ENCODE measurements around the gene GNPDA1. TPM values are rescaled to one million over a fixed set of nuclear protein-coding genes. Genes with fewer than 3 reads are reported as not detected.

GNPDA1 gene
- 18.0 to 32.6 TPM (median 19.1 TPM) in 3 replicates for polyA plus RNA-seq
- 22.2 TPM for polyA plus RNA-seq (2011; ENCODE audit: low read depth)
- polyA plus RNA-seq (2011; cell fraction: cytosol; rRNA removed), result 31.8 and 35.9 TPM in 2 replicates
- 27.2 and 41.9 TPM in 2 replicates for polyA plus RNA-seq (2011; cell fraction: nucleus; rRNA removed)
- 35.0 and 63.9 TPM in 2 replicates for polyA plus RNA-seq (2012; ENCODE audit: low replicate concordance)
- 21.7 to 29.5 TPM (median 28.5 TPM) in 3 replicates for polyA minus RNA-seq
- polyA minus RNA-seq (2011; cell fraction: cytosol; rRNA and poly(A)+ RNA removed), result 12.1 TPM
- 9.6 and 9.8 TPM in 2 replicates for polyA minus RNA-seq (2011; cell fraction: nucleus; rRNA and poly(A)+ RNA removed)

DNA sequence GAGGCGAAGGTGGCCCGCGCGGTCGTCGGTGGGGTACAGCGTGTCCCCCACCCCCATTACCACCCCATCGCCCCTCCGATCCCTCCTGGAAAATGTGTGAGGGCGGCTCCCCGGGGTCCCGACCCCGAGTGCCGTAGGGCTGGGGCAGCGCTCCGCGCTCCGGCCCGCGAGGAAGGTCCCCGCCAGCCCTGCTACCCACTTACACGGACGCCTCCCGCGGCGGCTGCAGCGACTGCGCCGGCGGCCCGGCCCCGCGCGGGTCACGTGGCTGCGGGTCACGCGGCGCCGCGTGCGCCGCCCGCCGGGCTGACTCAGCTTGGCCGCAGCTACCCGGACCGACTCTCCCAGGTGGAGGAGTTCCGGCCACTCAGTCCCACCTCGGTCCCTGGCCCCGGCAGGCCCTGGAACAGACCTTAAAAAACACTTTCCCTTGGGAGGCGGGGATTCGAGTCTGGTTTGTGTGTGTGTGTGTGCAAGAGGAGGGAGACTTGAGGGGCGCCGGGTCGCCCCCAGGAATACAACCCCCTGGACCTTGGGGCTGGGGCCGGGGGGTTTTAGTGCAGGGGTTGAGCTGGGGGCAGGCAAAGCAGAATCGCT, at the start of gene GNPDA1:
Gene GNPDA1, minus strand, starts transcription at position 236 of the 597 bp plus-strand sequence. CDS start 992 bp downstream, outside the sequence.
- no peak for FAIRE-seq
- TF ChIP-seq, protein P1, sequence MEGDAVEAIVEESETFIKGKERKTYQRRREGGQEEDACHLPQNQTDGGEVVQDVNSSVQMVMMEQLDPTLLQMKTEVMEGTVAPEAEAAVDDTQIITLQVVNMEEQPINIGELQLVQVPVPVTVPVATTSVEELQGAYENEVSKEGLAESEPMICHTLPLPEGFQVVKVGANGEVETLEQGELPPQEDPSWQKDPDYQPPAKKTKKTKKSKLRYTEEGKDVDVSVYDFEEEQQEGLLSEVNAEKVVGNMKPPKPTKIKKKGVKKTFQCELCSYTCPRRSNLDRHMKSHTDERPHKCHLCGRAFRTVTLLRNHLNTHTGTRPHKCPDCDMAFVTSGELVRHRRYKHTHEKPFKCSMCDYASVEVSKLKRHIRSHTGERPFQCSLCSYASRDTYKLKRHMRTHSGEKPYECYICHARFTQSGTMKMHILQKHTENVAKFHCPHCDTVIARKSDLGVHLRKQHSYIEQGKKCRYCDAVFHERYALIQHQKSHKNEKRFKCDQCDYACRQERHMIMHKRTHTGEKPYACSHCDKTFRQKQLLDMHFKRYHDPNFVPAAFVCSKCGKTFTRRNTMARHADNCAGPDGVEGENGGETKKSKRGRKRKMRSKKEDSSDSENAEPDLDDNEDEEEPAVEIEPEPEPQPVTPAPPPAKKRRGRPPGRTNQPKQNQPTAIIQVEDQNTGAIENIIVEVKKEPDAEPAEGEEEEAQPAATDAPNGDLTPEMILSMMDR (optimal IDR thresholded peaks at IDR 0.05 in 1 of 3, IDR thresholded peaks at IDR 0.05 in 1 of 3, conservative IDR thresholded peaks at IDR 0.05 in 1 of 3; ENCODE audit: extremely low read depth in 1 of 3, insufficient read depth in 2 of 3, low read length in 3 of 3), result no peak
- Histone ChIP-seq H2AFZ (ENCODE audit: control insufficient read depth, low read length) (peak within 1 kb of the TSS; percentile 85), H3K27ac (ENCODE audit: control insufficient read depth, insufficient read depth, low read length) (peak within 1 kb of the TSS; percentile 70), H3K4me3 (ENCODE audit: control insufficient read depth in 2 of 3, extremely low read depth in 1 of 3, insufficient read depth in 2 of 3, low read depth in 1 of 3, low read length in 3 of 3) (peak within 1 kb of the TSS; percentile 70 to 87 (median 80)), H3K36me3 (ENCODE audit: control insufficient read depth in 2 of 2, extremely low read depth in 1 of 2, insufficient read depth in 2 of 2, low read length in 2 of 2) (peaks cover 0 to 5% of the 10 kb centered on the region in 2 experiments), H3K4me2 (ENCODE audit: control insufficient read depth, extremely low read depth, insufficient read depth, low read depth, low read length) (peak within 1 kb of the TSS; percentile 98), H3K9me1 (ENCODE audit: control insufficient read depth, extremely low read depth, insufficient read depth, low read length) (no peaks in the 10 kb centered on the region), H3K4me1 (ENCODE audit: control insufficient read depth, extremely low read depth, insufficient read depth, low read length) (peaks cover 32% of the 10 kb centered on the region), H3K79me2 (ENCODE audit: control insufficient read depth, insufficient read depth, low read length) (no peaks in the 10 kb centered on the region), H3K27me3 (ENCODE audit: control insufficient read depth, extremely low read depth, insufficient read depth, low read length) (no peaks in the 10 kb centered on the region), H3K9ac (ENCODE audit: control insufficient read depth, extremely low read depth, insufficient read depth, low read length) (peak within 1 kb of the TSS; percentile 87), H4K20me1 (ENCODE audit: control insufficient read depth, extremely low read depth, insufficient read depth, low read length) (no peaks in the 10 kb centered on the region), H3K9me3 (ENCODE audit: control insufficient read depth, low read depth, low read length) (no peaks in the 10 kb centered on the region)
- DNase-seq (ENCODE audit: low read depth, low spot score), result no peak
- dilution Hi-C loops (cut with MboI; ENCODE audit: extremely low pct_ligation_motif_present, low sequenced_read_pairs), result no loop called here

DNA sequence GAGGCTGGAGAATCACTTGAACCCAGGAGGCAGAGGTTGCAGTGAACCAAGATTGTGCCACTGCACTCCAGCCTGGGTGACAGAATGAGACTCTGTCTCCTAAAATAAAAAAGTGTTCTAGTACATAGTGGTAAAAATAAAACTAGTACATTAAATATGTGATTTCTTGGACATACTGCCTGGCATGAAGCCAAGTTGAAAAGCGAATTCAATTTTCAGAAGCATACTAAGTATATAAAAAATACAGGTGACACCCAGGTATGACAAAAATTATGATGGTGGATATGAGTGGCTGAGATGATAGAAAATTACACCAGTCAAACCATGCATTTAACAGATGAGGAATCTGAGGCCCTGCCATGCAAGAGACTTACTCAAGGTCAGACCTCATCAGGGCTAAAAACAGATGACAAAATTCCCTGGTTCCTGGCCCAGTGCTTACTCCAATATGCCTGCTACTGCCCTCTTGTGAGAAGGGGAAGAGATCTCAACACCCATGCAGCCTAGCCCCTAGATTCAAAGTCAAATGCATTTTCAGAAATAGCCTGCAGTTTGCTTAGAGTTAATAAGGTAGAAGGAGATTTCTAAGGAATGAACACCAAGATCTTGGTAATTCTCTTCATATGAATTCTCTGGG, 46.6 kb upstream of the GNPDA1 start:
- Histone ChIP-seq H3K4me1 (ENCODE audit: control insufficient read depth, extremely low read depth, insufficient read depth, low read length) (peaks cover 23% of the 10 kb centered on the region), H3K27me3 (ENCODE audit: control insufficient read depth, extremely low read depth, insufficient read depth, low read length) (no peaks in the 10 kb centered on the region), H3K9ac (ENCODE audit: control insufficient read depth, extremely low read depth, insufficient read depth, low read length) (no peak overlapping the region), H4K20me1 (ENCODE audit: control insufficient read depth, extremely low read depth, insufficient read depth, low read length) (no peaks in the 10 kb centered on the region), H3K4me2 (ENCODE audit: control insufficient read depth, extremely low read depth, insufficient read depth, low read depth, low read length) (no peak overlapping the region), H2AFZ (ENCODE audit: control insufficient read depth, low read length) (no peak overlapping the region), H3K9me3 (ENCODE audit: control insufficient read depth, low read depth, low read length) (no peaks in the 10 kb centered on the region), H3K79me2 (ENCODE audit: control insufficient read depth, insufficient read depth, low read length) (no peaks in the 10 kb centered on the region), H3K27ac (ENCODE audit: control insufficient read depth, insufficient read depth, low read length) (peak overlapping the region; percentile 12), H3K9me1 (ENCODE audit: control insufficient read depth, extremely low read depth, insufficient read depth, low read length) (no peaks in the 10 kb centered on the region), H3K4me3 (ENCODE audit: control insufficient read depth in 2 of 3, extremely low read depth in 1 of 3, insufficient read depth in 2 of 3, low read depth in 1 of 3, low read length in 3 of 3) (no peak overlapping the region), H3K36me3 (ENCODE audit: control insufficient read depth in 2 of 2, extremely low read depth in 1 of 2, insufficient read depth in 2 of 2, low read length in 2 of 2) (no peaks in the 10 kb centered on the region)
- TF ChIP-seq EZH2 (IDR thresholded peaks at IDR 0.05; ENCODE audit: low read length), result no peak
- TF ChIP-seq, protein P1 (optimal IDR thresholded peaks at IDR 0.05 in 1 of 3, IDR thresholded peaks at IDR 0.05 in 1 of 3, conservative IDR thresholded peaks at IDR 0.05 in 1 of 3; ENCODE audit: extremely low read depth in 1 of 3, insufficient read depth in 2 of 3, low read length in 3 of 3), result peak in 1 of 3 experiments; percentile 26
- DNase-seq (ENCODE audit: low read depth, low spot score) (no peak), FAIRE-seq (no peak)
- dilution Hi-C loops (cut with MboI; ENCODE audit: extremely low pct_ligation_motif_present, low sequenced_read_pairs), result no loop called here
